ENCODE data around the gene CPVL.

Gene CPVL

GRCh38 chr7:28998105-28998504 is 148.2 kb downstream of the CPVL start:
- no peaks in the 10 kb centered on the region for H3F3A ChIP-seq (ENCODE audit: control insufficient read depth, insufficient read depth)
- H3K4me2 ChIP-seq (ENCODE audit: low read length): no peak overlapping the region
- TF ChIP-seq CTCF (IDR thresholded peaks at IDR 0.05; ENCODE audit: low read depth, low read length, poor library complexity, severe bottlenecking) (no peak), EZH2phosphoT487 (IDR thresholded peaks at IDR 0.05; ENCODE audit: borderline replicate concordance, low read length) (no peak)
- no peaks in the 10 kb centered on the region for H4K20me1 ChIP-seq (ENCODE audit: control insufficient read depth, insufficient read depth, low read depth, low read length)
- H3K27ac ChIP-seq (ENCODE audit: low read depth, low read length): no peak overlapping the region
- H3K4me3 ChIP-seq (ENCODE audit: low read length): no peak overlapping the region
- no peaks in the 10 kb centered on the region for H3K4me1 ChIP-seq (ENCODE audit: control insufficient read depth, low read length)
- H3K27me3 ChIP-seq (ENCODE audit: control insufficient read depth, low read length): no peaks in the 10 kb centered on the region
- H3K9me2 ChIP-seq (replicated peaks; ENCODE audit: control insufficient read depth, low read length): no peaks in the 10 kb centered on the region
- H3K9me3 ChIP-seq (ENCODE audit: control insufficient read depth, insufficient read depth, low read length): no peaks in the 10 kb centered on the region
- no peaks in the 10 kb centered on the region for H3K36me3 ChIP-seq (ENCODE audit: control insufficient read depth, low read length)
- H3K79me2 ChIP-seq (ENCODE audit: control insufficient read depth, low read length): no peaks in the 10 kb centered on the region

DNA sequence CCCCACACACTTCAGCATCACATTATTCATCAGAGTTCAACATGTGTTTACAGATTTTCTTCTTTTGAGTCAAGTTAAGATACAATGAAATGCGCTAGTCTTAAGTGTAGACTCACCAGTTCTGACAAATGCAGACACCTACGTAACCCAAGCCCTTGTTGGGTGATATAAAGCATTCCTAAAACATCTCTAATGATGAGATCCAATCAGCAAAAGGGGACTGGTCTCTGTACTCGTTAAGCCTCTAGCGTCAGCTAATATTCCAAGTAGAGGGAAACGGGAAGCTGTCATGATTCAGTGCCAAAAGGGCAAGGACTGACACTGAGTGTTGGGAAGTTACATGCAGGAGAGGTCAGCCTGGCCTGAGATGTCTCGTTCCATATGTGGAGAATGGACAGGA is 149.5 kb downstream of the CPVL start:
- Histone ChIP-seq H3K36me3 (ENCODE audit: control insufficient read depth, low read length) (no peaks in the 10 kb centered on the region), H3K4me2 (ENCODE audit: low read length) (no peak overlapping the region), H3K27me3 (ENCODE audit: control insufficient read depth, low read length) (no peaks in the 10 kb centered on the region), H3K4me3 (ENCODE audit: low read length) (no peak overlapping the region), H4K20me1 (ENCODE audit: control insufficient read depth, insufficient read depth, low read depth, low read length) (no peaks in the 10 kb centered on the region), H3F3A (ENCODE audit: control insufficient read depth, insufficient read depth) (no peaks in the 10 kb centered on the region), H3K9me2 (replicated peaks; ENCODE audit: control insufficient read depth, low read length) (no peaks in the 10 kb centered on the region), H3K4me1 (ENCODE audit: control insufficient read depth, low read length) (no peaks in the 10 kb centered on the region), H3K9me3 (ENCODE audit: control insufficient read depth, insufficient read depth, low read length) (no peaks in the 10 kb centered on the region), H3K79me2 (ENCODE audit: control insufficient read depth, low read length) (no peaks in the 10 kb centered on the region), H3K27ac (ENCODE audit: low read depth, low read length) (no peak overlapping the region)
- TF ChIP-seq CTCF (IDR thresholded peaks at IDR 0.05; ENCODE audit: low read depth, low read length, poor library complexity, severe bottlenecking): no peak
- TF ChIP-seq EZH2phosphoT487 (IDR thresholded peaks at IDR 0.05; ENCODE audit: borderline replicate concordance, low read length): no peak

DNA sequence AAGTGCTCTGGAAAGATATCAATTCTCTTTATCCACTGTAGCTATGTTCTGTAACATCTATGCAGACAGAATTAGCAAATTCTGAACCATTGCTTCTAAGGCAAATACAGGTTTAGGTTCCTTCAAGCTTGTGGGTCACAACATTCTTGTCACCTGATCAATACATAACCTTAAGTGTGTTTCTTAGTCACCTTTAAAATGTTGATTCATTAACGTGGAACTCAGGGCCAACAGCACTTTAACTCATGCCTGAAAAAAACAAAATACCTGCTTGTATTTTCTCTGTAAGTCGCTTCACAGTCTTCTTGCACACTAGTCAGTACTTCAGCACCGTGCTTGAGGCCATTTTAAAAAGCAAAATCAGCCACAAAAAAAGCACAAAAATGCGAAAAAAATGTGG is 153.0 kb downstream of the CPVL start:
- Histone ChIP-seq H3K9me3 (ENCODE audit: control insufficient read depth, insufficient read depth, low read length) (no peaks in the 10 kb centered on the region), H3K4me1 (ENCODE audit: control insufficient read depth, low read length) (no peaks in the 10 kb centered on the region), H4K20me1 (ENCODE audit: control insufficient read depth, insufficient read depth, low read depth, low read length) (no peaks in the 10 kb centered on the region), H3K4me3 (ENCODE audit: low read length) (no peak overlapping the region), H3K36me3 (ENCODE audit: control insufficient read depth, low read length) (no peaks in the 10 kb centered on the region), H3K79me2 (ENCODE audit: control insufficient read depth, low read length) (no peaks in the 10 kb centered on the region), H3F3A (ENCODE audit: control insufficient read depth, insufficient read depth) (no peaks in the 10 kb centered on the region), H3K27ac (ENCODE audit: low read depth, low read length) (no peak overlapping the region), H3K4me2 (ENCODE audit: low read length) (no peak overlapping the region), H3K9me2 (replicated peaks; ENCODE audit: control insufficient read depth, low read length) (no peaks in the 10 kb centered on the region), H3K27me3 (ENCODE audit: control insufficient read depth, low read length) (no peaks in the 10 kb centered on the region)
- TF ChIP-seq EZH2phosphoT487 (IDR thresholded peaks at IDR 0.05; ENCODE audit: borderline replicate concordance, low read length) (no peak), CTCF (IDR thresholded peaks at IDR 0.05; ENCODE audit: low read depth, low read length, poor library complexity, severe bottlenecking) (no peak)

DNA sequence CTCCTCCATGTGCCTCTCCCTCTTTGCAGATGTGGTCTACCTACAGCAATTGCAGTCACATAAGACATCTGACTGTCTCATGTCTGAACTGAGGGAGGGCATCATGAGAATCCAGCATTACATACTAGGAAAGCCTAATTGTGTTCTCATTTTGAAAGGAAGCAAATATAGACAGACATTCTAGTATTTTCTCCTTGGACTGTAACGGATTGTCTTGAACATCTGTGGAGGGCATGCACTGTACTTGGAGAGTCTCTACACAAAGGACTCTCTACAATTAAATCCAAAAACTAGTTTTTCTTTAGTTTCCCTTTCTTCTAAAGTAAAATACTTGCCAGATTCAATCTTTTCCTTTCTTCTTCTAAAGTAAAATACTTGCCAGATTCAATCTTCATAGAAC is 153.5 kb downstream of the CPVL start:
- no peak for TF ChIP-seq CTCF (IDR thresholded peaks at IDR 0.05; ENCODE audit: low read depth, low read length, poor library complexity, severe bottlenecking)
- no peak for TF ChIP-seq EZH2phosphoT487 (IDR thresholded peaks at IDR 0.05; ENCODE audit: borderline replicate concordance, low read length)
- H3K9me3 ChIP-seq (ENCODE audit: control insufficient read depth, insufficient read depth, low read length): no peaks in the 10 kb centered on the region
- no peaks in the 10 kb centered on the region for H3K9me2 ChIP-seq (replicated peaks; ENCODE audit: control insufficient read depth, low read length)
- H3K79me2 ChIP-seq (ENCODE audit: control insufficient read depth, low read length): no peaks in the 10 kb centered on the region
- H3K27ac ChIP-seq (ENCODE audit: low read depth, low read length): no peak overlapping the region
- H3K27me3 ChIP-seq (ENCODE audit: control insufficient read depth, low read length): no peaks in the 10 kb centered on the region
- no peaks in the 10 kb centered on the region for H3K36me3 ChIP-seq (ENCODE audit: control insufficient read depth, low read length)
- no peaks in the 10 kb centered on the region for H3K4me1 ChIP-seq (ENCODE audit: control insufficient read depth, low read length)
- H3F3A ChIP-seq (ENCODE audit: control insufficient read depth, insufficient read depth): no peaks in the 10 kb centered on the region
- H3K4me2 ChIP-seq (ENCODE audit: low read length): no peak overlapping the region
- H4K20me1 ChIP-seq (ENCODE audit: control insufficient read depth, insufficient read depth, low read depth, low read length): no peaks in the 10 kb centered on the region
- no peak overlapping the region for H3K4me3 ChIP-seq (ENCODE audit: low read length)
